Heart left ventricle (tissue), 16 donors: ENCODE results near the gene MGAT4B. TPM values are rescaled to one million over a fixed set of nuclear protein-coding genes. Genes with fewer than 3 reads are reported as not detected.

Source experiments
- ATAC-seq, 4 donors: fragments of 200-7000 bp; cut with Tn5 transposase; one replicate each; pipeline ENCODE4 v1.9.1; 2020 to 2022; ENCODE audit warnings: moderate library complexity in 4 of 4, mild to moderate bottlenecking in 3 of 4, moderate number of reproducible peaks in 1 of 4
- DNase-seq, 5 donors: peaks; one replicate each; pipeline ENCODE4 v3.0.0-alpha.2; 2020
- H3K27ac ChIP-seq, 12 donors: fragments of 200-600 bp; sonication (generic) in 4 of 12; one replicate each; pipeline versions ENCODE4 v1.5.0 to v1.8.0; 2016 to 2022; ENCODE audit warnings: mild to moderate bottlenecking in 2 of 12
- H3K27me3 ChIP-seq, 9 donors: fragments of 200-600 bp; sonication (generic) in 2 of 9; one replicate each; pipeline versions ENCODE4 v1.5.1 to v1.8.0; 2016 to 2022; ENCODE audit warnings: mild to moderate bottlenecking in 3 of 9
- H3K36me3 ChIP-seq, 9 donors: fragments of 200-600 bp; sonication (generic) in 2 of 9; one replicate each; pipeline versions ENCODE4 v1.5.0 to v1.8.0; 2018 to 2022; ENCODE audit warnings: mild to moderate bottlenecking in 2 of 9
- H3K4me1 ChIP-seq, 12 donors: fragments of 200-600 bp; sonication (generic) in 4 of 12; one replicate each; pipeline versions ENCODE4 v1.5.0 to v1.8.0; 2016 to 2022; ENCODE audit warnings: mild to moderate bottlenecking in 3 of 12
- H3K4me3 ChIP-seq, 12 donors: fragments of 200-600 bp; sonication (generic) in 4 of 12; one replicate each; pipeline versions ENCODE4 v1.5.0 to v1.8.0; 2017 to 2022; ENCODE audit warnings: mild to moderate bottlenecking in 9 of 12, moderate library complexity in 4 of 12
- H3K9me3 ChIP-seq, 12 donors: fragments of 200-600 bp; sonication (generic) in 4 of 12; one replicate each; pipeline versions ENCODE4 v1.5.0 to v1.8.0; 2016 to 2022; ENCODE audit warnings: mild to moderate bottlenecking in 1 of 12
- CTCF ChIP-seq, 12 donors: fragments of 200-600 bp; sonication (generic) in 4 of 12; IDR thresholded peaks; one replicate each; pipeline versions ENCODE4 v1.5.0 to v1.8.0; 2018 to 2022; ENCODE audit warnings: antibody characterized with exemption in 12 of 12, mild to moderate bottlenecking in 5 of 12
- POLR2A ChIP-seq, 2 donors: fragments of 450-650 bp; IDR thresholded peaks; one replicate each; pipeline ENCODE4 v1.6.1; 2017; ENCODE audit warnings: antibody characterized with exemption in 2 of 2, mild to moderate bottlenecking in 2 of 2, moderate library complexity in 2 of 2
- WGBS, 4 donors: extraction: QIAGEN DNeasy Blood & Tissue Kit in 2 of 4; methylation state at CpG; one replicate each; pipeline versions ENCODE4 v1.1.5 to v1.1.7; 2013 to 2018; 5-methylcytosine and 5-hydroxymethylcytosine counted together
- intact Hi-C, 10 donors: fragments of 100-400 bp; cut with DNase I; formaldehyde crosslinking; loops; one replicate each; pipeline versions ENCODE4 v1.11.1 to v1.14.2; 2022
- polyA plus RNA-seq, 2 donors: library from polyadenylated mRNA; stranded (reverse); fragments of 200-250 nt; gene quantifications; one replicate each; pipeline ENCODE4 v1.2.3, GENCODE V29; 2013
- total RNA-seq, 9 donors: library from RNA; depleted of rRNA in 2 of 9; stranded (reverse); fragments of >200 nt in 2 of 9; fragmentation: NEBNext Ultra II Directional in 3 of 9; extraction: Animal tissue kit (Norgen Biotek cat#: 25700) in 3 of 9; gene quantifications; one replicate each; pipeline versions ENCODE4 v1.1.0 to v1.2.4, GENCODE V29; 2016 to 2023
- donor health status: ischemic (EF 13 %, LVEDD 7.1; RV severe dilation, severe dysfunction).
- donor health status: healthy with polysubstance abuse.
- donor health status: DM: no; HTN: yes; CAD: no.
- donor health status: DM: no; HTN: no; CAD: no.
- donor health status: ischemic (EF 25% LVEDD 6.9; RV normal size, moderate dysfunction).
- donor health status: ischemic (EF 25% LVEDD 5.7; RV mildly dilated, moderate dysfunction).
- donor health status: healthy.
- donor health status: DM: yes; HTN: yes; CAD: no.
- donor health status: ischemic (EF 35%, LVEDD 5.7; RV mildly dilated, moderate dysfunction).
- donor health status: nonischemic (EF 11% LVEDD 7.7; RV severe dilation, severe dysfunction).
- donor health status: DM: yes; HTN: yes; CAD: no.
- donor health status: PGD.
- donor health status: ischemic (EF 29% LVEDD 5.4; RV normal size, mild dysfunction).
- donor health status: nonischemic (EF 23%, LVEDD 6.1; RV moderate dilation, normal function).

The MGAT4B gene
- total and polyA plus RNA-seq, 11 donors = 49.6 to 209 (median 105) TPM

- intact Hi-C loops = loop anchor here in 3 of 10 donors (5.0 kb wide), 1 partner anchor 37 kb away; no protein-coding TSS in a partner anchor
- peaks cover 5 to 55% (median 47%) of the 10 kb centered on the region in 12 donors for H3K4me1 ChIP-seq
- H3K36me3 ChIP-seq = peaks cover 7 to 56% (median 42%) of the 10 kb centered on the region in 9 donors
- H3K27ac ChIP-seq = no peak overlapping the region
- H3K27me3 ChIP-seq = no peaks in the 10 kb centered on the region
- peak in 3 of 5 donors; percentile 22 to 54 (median 22) for DNase-seq
- TF ChIP-seq CTCF (IDR thresholded peaks at IDR 0.05) (no peak), POLR2A (IDR thresholded peaks at IDR 0.05) (no peak)
- 95 to 96% (median 95%) methylated on average over 23 to 36 of the region's 36 CpGs for WGBS, 4 donors
- H3K4me3 ChIP-seq = no peak overlapping the region
- H3K9me3 ChIP-seq = no peaks in the 10 kb centered on the region
- ATAC-seq = no peak
Observed at GRCh38 chr5:179798771-179799643, 7.7 kb downstream of the MGAT4B start.

- ATAC-seq (no peak), DNase-seq (peak in 2 of 5 donors; percentile 18 to 54)
- WGBS, 4 donors = 96 to 97% (median 96%) methylated on average over 16 to 23 of the region's 23 CpGs
- Histone ChIP-seq H3K4me1 (peaks cover 5 to 55% (median 48%) of the 10 kb centered on the region in 12 donors), H3K27ac (no peak overlapping the region), H3K9me3 (no peaks in the 10 kb centered on the region), H3K4me3 (no peak overlapping the region), H3K27me3 (no peaks in the 10 kb centered on the region), H3K36me3 (peaks cover 7 to 56% (median 42%) of the 10 kb centered on the region in 9 donors)
- intact Hi-C loops = loop anchor here in 3 of 10 donors (5.0 kb wide), 1 partner anchor 36 kb away; no protein-coding TSS in a partner anchor
- TF ChIP-seq CTCF (IDR thresholded peaks at IDR 0.05) (no peak), POLR2A (IDR thresholded peaks at IDR 0.05) (no peak)
Observed at GRCh38 chr5:179798144-179798770, 8.4 kb downstream of the MGAT4B start.

- Histone ChIP-seq H3K4me3 (no peak overlapping the region), H3K27ac (no peak overlapping the region), H3K36me3 (peaks cover 7 to 56% (median 42%) of the 10 kb centered on the region in 9 donors), H3K4me1 (peaks cover 5 to 55% (median 49%) of the 10 kb centered on the region in 12 donors), H3K9me3 (no peaks in the 10 kb centered on the region), H3K27me3 (no peaks in the 10 kb centered on the region)
- intact Hi-C loops = loop anchor here in 6 of 10 donors (2.0 to 5.0 kb wide), 4 partner anchors 33 to 65 kb away; partner anchors contain the start of gene MAML1 (in 1 of the 6)
- 90 to 96% (median 95%) methylated on average over 9 to 30 of the region's 30 CpGs for WGBS, 4 donors
- TF ChIP-seq POLR2A (IDR thresholded peaks at IDR 0.05) (no peak), CTCF (IDR thresholded peaks at IDR 0.05) (no peak)
- DNase-seq = peak in 3 of 5 donors; percentile 17 to 37 (median 26)
- no peak for ATAC-seq
Observed at GRCh38 chr5:179797741-179798140, 8.9 kb downstream of the MGAT4B start.
